ENCODE data around the gene SPEM3. TPM values are rescaled to one million over a fixed set of nuclear protein-coding genes. Genes with fewer than 3 reads are reported as not detected.

Gene SPEM3
- total RNA-seq, 1 experiment from 2014 or later = not detected

- DNase-seq (ENCODE audit: low spot score) = peak; percentile 99
Measured at GRCh38 chr17:7403977-7404736, 24.5 kb upstream of the SPEM3 start, which contains the start of gene TMEM256. Gene TMEM256, minus strand, starts transcription at chr17:7404097. Its CDS starts 13 bp downstream, at chr17:7404084.

GRCh38 chr17:7404737-7405349, 23.8 kb upstream of the SPEM3 start:
- no peak for DNase-seq (ENCODE audit: low spot score)

DNA sequence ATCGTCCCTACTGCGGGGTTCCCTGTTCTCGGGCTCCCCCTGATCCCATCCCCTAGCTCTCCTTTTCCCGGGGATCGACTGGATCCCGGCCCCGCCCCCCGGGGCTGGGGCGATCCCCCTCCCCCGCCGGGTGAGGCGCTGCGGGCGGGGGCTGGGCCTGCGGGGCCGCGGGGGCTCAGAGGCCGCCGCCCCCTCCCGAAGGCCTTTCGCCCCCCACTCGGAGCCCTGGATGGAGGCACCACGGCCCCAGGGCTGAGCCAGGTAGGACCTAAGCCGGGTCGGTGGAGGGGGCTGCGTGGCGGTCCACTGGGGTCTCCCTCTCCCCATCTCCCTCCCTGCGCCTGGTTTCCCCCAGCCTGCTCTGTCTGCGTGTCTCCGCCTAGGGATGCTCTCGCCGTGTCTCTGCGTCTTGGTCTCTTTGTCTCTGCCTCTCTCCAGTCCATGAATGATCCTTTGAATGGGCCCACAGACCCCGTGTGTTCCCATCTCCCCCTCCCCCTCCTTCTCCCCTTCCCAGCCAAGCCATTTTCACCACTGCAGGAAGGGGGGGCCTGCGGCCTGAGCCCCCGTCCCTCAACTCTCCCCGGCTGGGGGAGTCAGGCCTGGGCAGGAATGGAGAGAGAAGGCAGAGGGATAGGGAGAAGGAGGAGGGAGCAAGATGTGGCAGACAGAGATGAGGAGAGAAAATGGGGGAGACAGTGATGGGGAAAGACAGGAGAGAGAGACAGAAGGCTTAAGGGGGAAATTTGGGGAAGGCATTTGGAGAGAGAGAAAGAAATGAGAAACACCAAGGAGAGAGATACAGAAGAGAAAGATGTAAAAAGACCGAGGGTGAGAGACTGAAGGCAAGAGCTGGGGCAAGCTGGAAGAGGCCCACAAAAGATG, 23.1 kb upstream of the SPEM3 start:
- DNase-seq (ENCODE audit: low spot score) = no peak

GRCh38 chr17:7406235-7406825, 22.3 kb upstream of the SPEM3 start:
- no peak for DNase-seq (ENCODE audit: low spot score)

DNA sequence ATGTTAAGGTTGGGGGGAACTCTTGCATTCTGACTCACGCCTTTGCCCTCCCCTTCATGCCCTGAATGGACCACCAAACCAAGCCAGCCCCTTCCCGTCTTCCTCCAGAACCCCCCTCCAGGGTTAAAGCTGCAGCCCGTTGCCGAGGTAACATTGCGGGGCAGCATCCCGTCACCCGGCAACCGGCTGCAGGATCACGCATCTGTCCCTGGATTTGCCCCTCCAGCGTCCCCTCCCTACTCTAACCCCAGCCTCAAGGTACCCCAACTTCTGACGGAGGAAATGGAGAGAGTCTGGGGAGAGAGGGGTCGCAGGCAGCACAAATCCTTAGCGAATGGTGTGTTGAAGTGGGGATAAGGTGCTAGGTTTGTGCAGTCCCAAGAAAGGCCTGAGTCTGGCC, 21.6 kb upstream of the SPEM3 start:
- DNase-seq (ENCODE audit: low spot score) = no peak

GRCh38 chr17:7407485-7408251, 21.0 kb upstream of the SPEM3 start, which contains the start of gene NLGN2:
Gene NLGN2, plus strand, starts transcription at chr17:7407845. Its CDS starts 411 bp downstream, at chr17:7408256.
- DNase-seq (ENCODE audit: low spot score) = no peak

DNA sequence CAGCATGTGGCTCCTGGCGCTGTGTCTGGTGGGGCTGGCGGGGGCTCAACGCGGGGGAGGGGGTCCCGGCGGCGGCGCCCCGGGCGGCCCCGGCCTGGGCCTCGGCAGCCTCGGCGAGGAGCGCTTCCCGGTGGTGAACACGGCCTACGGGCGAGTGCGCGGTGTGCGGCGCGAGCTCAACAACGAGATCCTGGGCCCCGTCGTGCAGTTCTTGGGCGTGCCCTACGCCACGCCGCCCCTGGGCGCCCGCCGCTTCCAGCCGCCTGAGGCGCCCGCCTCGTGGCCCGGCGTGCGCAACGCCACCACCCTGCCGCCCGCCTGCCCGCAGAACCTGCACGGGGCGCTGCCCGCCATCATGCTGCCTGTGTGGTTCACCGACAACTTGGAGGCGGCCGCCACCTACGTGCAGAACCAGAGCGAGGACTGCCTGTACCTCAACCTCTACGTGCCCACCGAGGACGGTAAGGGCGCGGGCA, 20.4 kb upstream of the SPEM3 start:
- no peak for DNase-seq (ENCODE audit: low spot score)

DNA sequence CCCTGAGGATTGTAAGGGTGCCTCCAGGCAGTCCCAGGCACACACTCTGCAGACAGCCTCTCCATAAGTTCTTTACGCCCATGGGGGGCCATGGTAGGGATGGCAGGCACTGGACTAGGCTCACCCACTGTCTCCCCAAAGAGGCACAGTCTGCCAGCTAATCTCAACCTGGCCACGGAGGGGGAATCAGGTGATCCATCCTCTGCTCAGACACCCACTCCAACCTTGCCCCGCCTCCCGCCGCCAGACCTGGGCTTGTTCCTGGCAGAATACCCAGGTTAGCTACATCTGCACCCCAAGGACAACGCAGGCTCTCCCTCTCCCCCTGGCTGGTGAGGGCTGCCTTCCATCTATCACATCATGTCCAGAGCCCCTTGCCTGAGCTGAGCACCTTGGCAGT, 19.8 kb upstream of the SPEM3 start:
- DNase-seq (ENCODE audit: low spot score) = no peak

DNA sequence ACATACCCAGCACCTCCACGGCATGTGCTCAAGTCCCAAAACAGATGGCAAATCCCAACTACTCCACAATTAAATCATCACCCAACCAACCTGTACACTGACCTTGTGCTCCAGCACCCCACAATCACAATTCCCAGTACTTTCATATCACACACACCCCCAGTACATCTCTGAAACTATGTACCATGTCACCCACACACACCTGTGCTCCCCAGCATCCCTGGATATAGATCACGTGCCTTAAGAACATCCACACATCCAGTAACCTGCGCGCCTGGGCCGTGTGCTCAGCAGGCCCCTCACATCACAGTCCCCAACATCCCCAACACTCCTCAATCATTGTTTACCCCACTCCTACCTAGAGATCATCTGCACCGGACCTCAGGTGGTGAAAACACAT, 18.9 kb upstream of the SPEM3 start:
- DNase-seq (ENCODE audit: low spot score) = no peak

- DNase-seq (ENCODE audit: low spot score) = no peak
Measured at GRCh38 chr17:7410634-7411426, 17.8 kb upstream of the SPEM3 start.

DNA sequence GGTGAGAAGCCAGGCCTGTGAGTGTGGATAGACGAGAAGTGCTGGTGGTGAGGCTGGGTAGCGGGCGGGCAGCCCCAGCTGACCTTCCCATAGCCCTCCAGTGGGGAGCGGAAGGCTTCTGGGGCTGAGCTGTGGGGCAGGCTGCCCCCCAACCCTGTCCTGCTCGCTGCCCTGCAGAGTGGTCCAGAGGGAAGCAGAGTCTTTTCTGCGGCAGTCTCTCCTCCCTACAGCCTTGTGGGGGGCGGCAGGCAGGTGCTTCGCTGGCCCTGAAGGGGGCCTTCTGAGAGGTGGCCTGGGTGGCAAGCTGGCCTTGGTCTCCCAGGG, 17.3 kb upstream of the SPEM3 start:
- DNase-seq (ENCODE audit: low spot score) = no peak

- DNase-seq (ENCODE audit: low spot score) = peak; percentile 78
Measured at GRCh38 chr17:7413346-7413985, 15.2 kb upstream of the SPEM3 start.

DNA sequence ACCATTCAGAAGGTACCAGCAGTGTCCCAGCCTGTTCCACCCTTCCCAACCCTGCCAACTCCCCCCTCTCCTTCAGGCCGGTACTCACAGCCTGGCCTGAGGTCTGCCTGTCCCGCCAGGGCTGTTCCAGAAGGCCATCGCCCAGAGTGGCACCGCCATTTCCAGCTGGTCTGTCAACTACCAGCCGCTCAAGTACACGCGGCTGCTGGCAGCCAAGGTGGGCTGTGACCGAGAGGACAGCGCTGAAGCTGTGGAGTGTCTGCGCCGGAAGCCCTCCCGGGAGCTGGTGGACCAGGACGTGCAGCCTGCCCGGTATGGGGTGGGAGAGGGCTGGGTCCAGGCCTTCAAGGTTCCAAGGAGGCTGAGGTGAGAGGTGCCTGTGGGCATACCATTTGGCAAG, 13.8 kb upstream of the SPEM3 start:
- no peak for DNase-seq (ENCODE audit: low spot score)

GRCh38 chr17:7415784-7416183, 12.9 kb upstream of the SPEM3 start:
- DNase-seq (ENCODE audit: low spot score) = no peak

DNA sequence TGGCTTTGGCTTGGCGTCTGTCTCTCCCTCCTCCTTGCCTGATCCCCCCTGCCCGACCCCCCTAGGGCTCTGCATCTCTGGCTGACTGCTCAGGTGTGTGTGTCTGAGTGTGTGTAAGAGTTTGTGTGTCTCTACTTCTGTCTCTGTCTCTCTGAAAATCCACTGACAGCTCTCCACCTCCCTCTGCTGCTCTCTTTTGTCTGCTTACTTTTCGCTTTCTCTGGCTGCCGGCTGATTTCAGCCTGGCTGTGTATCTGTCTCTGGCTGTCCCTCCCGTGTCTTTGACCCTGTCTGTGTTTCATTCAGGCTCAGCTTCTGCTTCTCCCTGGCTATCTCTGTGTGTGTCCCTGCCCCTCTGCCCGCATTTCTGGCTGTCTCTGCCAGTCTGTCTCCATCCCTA, 12.3 kb upstream of the SPEM3 start:
- DNase-seq (ENCODE audit: low spot score) = no peak

- DNase-seq (ENCODE audit: low spot score) = no peak
Measured at GRCh38 chr17:7417056-7417655, 11.5 kb upstream of the SPEM3 start.

GRCh38 chr17:7418472-7419152, 10.0 kb upstream of the SPEM3 start:
- DNase-seq (ENCODE audit: low spot score) = no peak

DNA sequence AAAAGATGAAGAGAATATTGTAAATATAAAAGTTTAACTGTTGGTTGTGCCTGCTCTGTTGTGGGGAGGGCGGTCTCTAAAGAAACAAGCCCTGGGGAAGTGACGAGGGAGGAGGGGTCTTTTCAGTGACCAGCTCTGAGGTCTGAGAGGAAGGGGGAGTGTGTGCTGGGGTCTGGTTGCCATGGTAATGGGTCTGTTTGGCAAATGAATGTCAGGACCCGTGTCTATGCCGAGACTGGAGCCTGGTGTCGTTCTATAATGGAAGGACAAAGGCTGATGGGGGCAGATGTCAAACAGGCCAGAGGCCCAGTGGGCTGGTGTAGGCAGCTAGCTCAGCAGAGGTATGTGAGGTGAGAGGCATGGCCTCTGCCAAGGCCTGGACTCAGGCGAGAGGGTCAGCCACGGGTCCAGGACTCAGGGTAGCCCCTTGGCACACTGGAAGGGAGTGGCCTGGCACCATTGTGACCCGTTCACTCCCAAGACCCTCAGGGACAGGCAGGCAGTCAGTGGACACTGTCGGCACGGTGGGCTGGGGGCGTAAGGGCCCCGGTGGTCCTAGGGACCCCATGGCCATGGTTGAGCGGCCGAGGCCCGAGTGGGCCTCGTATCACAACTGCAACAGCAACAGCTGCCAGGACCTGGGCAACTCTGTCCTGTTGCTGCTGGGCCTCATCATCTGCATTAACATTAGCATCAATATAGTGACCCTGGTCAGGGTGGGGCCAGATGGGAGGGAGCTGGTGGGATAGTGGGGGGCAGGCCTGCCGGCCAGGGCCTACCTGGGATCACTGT, 8.6 kb upstream of the SPEM3 start, which contains the start of gene SPEM1:
Gene SPEM1, plus strand, starts transcription at position 506 of the 792 bp plus-strand sequence. Its CDS starts 61 bp downstream, at position 567.
- DNase-seq (ENCODE audit: low spot score) = no peak

Data from A172 (cell line).